Ishikawa (cell line): Measurements from ENCODE around the gene CNOT1.

Experiments
- CEBPB ChIP-seq: IDR thresholded peaks from 2 replicates; pipeline ENCODE4 v1.6.1; 2012
- CREB1 ChIP-seq: IDR thresholded peaks from 2 replicates; pipeline ENCODE4 v1.6.1; 2012; ENCODE audit warnings: low read depth
- EGR1 ChIP-seq: IDR thresholded peaks from 2 replicates; pipeline ENCODE4 v1.6.1; 2012
- EP300 ChIP-seq: IDR thresholded peaks from 2 replicates; pipeline ENCODE4 v1.6.1; 2012; ENCODE audit warnings: borderline replicate concordance
- FOXM1 ChIP-seq: IDR thresholded peaks from 2 replicates; pipeline ENCODE4 v1.6.1; 2012; ENCODE audit warnings: low read depth, borderline replicate concordance
- MAX ChIP-seq: IDR thresholded peaks from 2 replicates; pipeline ENCODE4 v1.6.1; 2012
- NFIC ChIP-seq: IDR thresholded peaks from 2 replicates; pipeline ENCODE4 v1.6.1; 2012
- RAD21 ChIP-seq: IDR thresholded peaks from 2 replicates; pipeline ENCODE4 v1.6.1; 2012; ENCODE audit warnings: low read depth
- REST ChIP-seq: IDR thresholded peaks from 2 replicates; pipeline ENCODE4 v1.6.1; 2012; ENCODE audit warnings: low read depth, mild to moderate bottlenecking
- TAF1 ChIP-seq: IDR thresholded peaks from 2 replicates; pipeline ENCODE4 v1.6.1; 2012; ENCODE audit warnings: low read depth, mild to moderate bottlenecking
- TCF12 ChIP-seq: IDR thresholded peaks from 2 replicates; pipeline ENCODE4 v1.6.1; 2012; ENCODE audit warnings: low read depth
- TEAD4 ChIP-seq: IDR thresholded peaks from 2 replicates; pipeline ENCODE4 v1.6.1; 2012
- USF1 ChIP-seq: IDR thresholded peaks from 2 replicates; pipeline ENCODE4 v1.6.1; 2012
- YY1 ChIP-seq: IDR thresholded peaks from 2 replicates; pipeline ENCODE4 v1.6.1; 2012; ENCODE audit warnings: low read depth
- ZBTB7A ChIP-seq: IDR thresholded peaks from 2 replicates; pipeline ENCODE4 v1.6.1; 2012; ENCODE audit warnings: low read depth

CNOT1 gene

GRCh38 chr16:58577141-58577540, 52.5 kb downstream of the CNOT1 start:
- TF ChIP-seq EGR1, result no peak
- TF ChIP-seq CEBPB, result no peak
- TF ChIP-seq TEAD4, result no peak
- no peak for TF ChIP-seq CREB1
- no peak for TF ChIP-seq REST
- no peak for TF ChIP-seq USF1
- TF ChIP-seq ZBTB7A, result no peak
- TF ChIP-seq NFIC, result no peak
- TF ChIP-seq FOXM1, result no peak
- no peak for TF ChIP-seq EP300
- no peak for TF ChIP-seq TAF1
- no peak for TF ChIP-seq YY1
- TF ChIP-seq TCF12, result no peak
- TF ChIP-seq RAD21, result no peak
- no peak for TF ChIP-seq MAX

DNA sequence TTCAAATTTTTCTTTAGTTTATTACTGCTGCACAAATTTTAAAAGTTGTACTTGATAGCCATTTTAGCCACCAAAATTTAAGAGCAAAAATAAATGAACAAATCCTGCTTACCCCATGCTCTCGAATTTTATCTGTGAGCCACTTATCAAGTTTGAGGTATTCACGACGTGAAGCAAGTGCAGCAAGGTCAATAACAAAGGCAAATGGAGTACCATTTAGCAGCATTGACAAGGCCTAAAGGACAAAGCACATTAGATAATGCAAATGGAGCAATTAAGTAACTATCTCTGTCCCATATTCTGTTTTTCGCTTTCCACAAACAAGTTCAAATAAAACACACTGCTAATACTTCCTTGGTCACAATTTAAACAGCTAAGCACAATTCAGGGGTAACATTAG, 54.7 kb downstream of the CNOT1 start:
- TF ChIP-seq NFIC, result no peak
- TF ChIP-seq TCF12, result no peak
- no peak for TF ChIP-seq EP300
- no peak for TF ChIP-seq RAD21
- no peak for TF ChIP-seq CEBPB
- no peak for TF ChIP-seq REST
- TF ChIP-seq TEAD4, result no peak
- no peak for TF ChIP-seq TAF1
- no peak for TF ChIP-seq MAX
- TF ChIP-seq ZBTB7A, result no peak
- no peak for TF ChIP-seq YY1
- no peak for TF ChIP-seq EGR1
- no peak for TF ChIP-seq FOXM1
- TF ChIP-seq USF1, result no peak
- no peak for TF ChIP-seq CREB1

DNA sequence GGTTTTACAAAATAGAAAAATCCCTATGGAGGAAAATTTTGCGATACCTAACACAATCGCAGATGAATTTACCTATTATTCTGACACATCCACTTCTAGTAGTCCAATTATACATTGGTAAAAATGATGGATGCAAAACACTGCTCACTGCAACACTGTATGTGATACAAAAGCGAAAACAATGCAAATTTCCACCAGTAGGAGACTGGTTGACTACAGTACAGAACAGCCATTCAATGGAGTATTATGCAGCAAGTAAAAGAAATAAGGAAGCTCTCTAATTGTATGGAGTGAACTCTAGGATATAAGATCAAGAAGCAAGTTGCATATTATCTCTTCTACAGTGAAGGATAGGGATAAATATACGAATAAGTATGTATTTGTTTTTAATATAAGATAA, 65.9 kb downstream of the CNOT1 start:
- TF ChIP-seq REST (no peak), TCF12 (no peak), EP300 (no peak), CEBPB (no peak), CREB1 (no peak), MAX (no peak), TAF1 (no peak), ZBTB7A (no peak), TEAD4 (no peak), USF1 (no peak), YY1 (no peak), NFIC (no peak), FOXM1 (no peak), EGR1 (no peak), RAD21 (no peak)

- TF ChIP-seq TEAD4 (0 out of 2 replicates have a peak, but pooled peaks have one; percentile 13), NFIC (no peak), USF1 (no peak), CEBPB (peak; percentile 85), EGR1 (no peak), MAX (no peak), YY1 (no peak)
Observed at GRCh38 chr16:58563235-58563634, 66.4 kb downstream of the CNOT1 start.
